HEK293 (cell line): Measurements from ENCODE around the gene HSH2D.
A peak's percentile ranks its signal among the peaks of the same experiment; 100 is the strongest.

ENCODE experiments used
- CTCF ChIA-PET: fragments of 350-600 bp; formaldehyde crosslinking; extraction: SDS; loops from one replicate; lab custom pipeline; 2021; ENCODE audit warnings: antibody characterized with exemption; lab: Yijun Ruan, JAX
- POLR2A ChIA-PET: fragments of 300-600 bp; formaldehyde crosslinking; extraction: SDS; loops from one replicate; lab custom pipeline; 2020; ENCODE audit warnings: antibody characterized with exemption, inconsistent platforms; lab: Yijun Ruan, JAX
- H3K27ac ChIP-seq: fragments of 200-500 bp; sonication (Bioruptor generic); 2 replicates; pipeline ENCODE4 v1.5.1; 2014; ENCODE audit warnings: low read depth, low read length, control low read depth, inconsistent platforms; ENCODE audit errors: extremely low read depth
- H3K36me3 ChIP-seq, 2 experiments: fragments of 200-500 bp in 1 of 2; sonication (Bioruptor generic) in 1 of 2; 1 replicate in 1 of 2; 2 replicates in 1 of 2; pipeline ENCODE4 v1.5.1; 2014 to 2017; ENCODE audit warnings: inconsistent platforms in 2 of 2, low read length in 2 of 2; ENCODE audit not compliant: control insufficient read depth in 2 of 2, insufficient read depth in 1 of 2
- H3K4me1 ChIP-seq: fragments of 200-500 bp; sonication (Bioruptor generic); 2 replicates; pipeline ENCODE4 v1.5.1; 2014; ENCODE audit warnings: mild to moderate bottlenecking, low read length, inconsistent platforms; ENCODE audit not compliant: control insufficient read depth, insufficient read depth
- H3K4me3 ChIP-seq: 2 replicates; pipeline ENCODE4 v1.5.1; 2011; ENCODE audit warnings: low read depth, mild to moderate bottlenecking, control low read depth, low read length, moderate library complexity
- H3K9me3 ChIP-seq: fragments of 200-500 bp; sonication (Bioruptor generic); 2 replicates; pipeline ENCODE4 v1.5.1; 2014; ENCODE audit warnings: low read depth, low read length, inconsistent platforms; ENCODE audit not compliant: control insufficient read depth, insufficient read depth
- ELK4 ChIP-seq: IDR thresholded peaks from 2 replicates; pipeline ENCODE4 v1.6.1; 2011; ENCODE audit warnings: mild to moderate bottlenecking, low read depth, low read length, borderline replicate concordance
- ZNF132 ChIP-seq: fragments of 450-650 bp; formaldehyde crosslinking; IDR thresholded peaks from 2 replicates; pipeline ENCODE4 v1.5.1; 2017; ENCODE audit warnings: missing biosample characterization, missing genetic modification characterization, borderline replicate concordance
- ZNF248 ChIP-seq: fragments of 450-650 bp; formaldehyde crosslinking; IDR thresholded peaks from 2 replicates; pipeline ENCODE4 v1.5.1; 2017; ENCODE audit warnings: missing biosample characterization, missing genetic modification characterization
- ZNF280C ChIP-seq: fragments of 450-650 bp; formaldehyde crosslinking; IDR thresholded peaks from 2 replicates; pipeline ENCODE4 v1.5.1; 2016; ENCODE audit warnings: missing biosample characterization, missing genetic modification characterization
- ZNF544 ChIP-seq: fragments of 450-650 bp; formaldehyde crosslinking; IDR thresholded peaks from 2 replicates; pipeline ENCODE4 v1.5.0; 2017; ENCODE audit warnings: missing biosample characterization, missing genetic modification characterization
- ZNF560 ChIP-seq: fragments of 450-650 bp; formaldehyde crosslinking; IDR thresholded peaks from 2 replicates; pipeline ENCODE4 v1.5.1; 2017; ENCODE audit warnings: missing biosample characterization, missing genetic modification characterization, borderline replicate concordance
- ZNF585B ChIP-seq: fragments of 450-650 bp; formaldehyde crosslinking; IDR thresholded peaks from 2 replicates; pipeline ENCODE4 v1.5.1; 2016; ENCODE audit warnings: missing biosample characterization, missing genetic modification characterization
- ZNF623 ChIP-seq: fragments of 450-650 bp; formaldehyde crosslinking; IDR thresholded peaks from 2 replicates; pipeline ENCODE4 v1.5.1; 2016; ENCODE audit warnings: missing biosample characterization, missing genetic modification characterization
- ZNF660 ChIP-seq: fragments of 450-650 bp; IDR thresholded peaks from 2 replicates; pipeline ENCODE4 v1.5.1; 2018; ENCODE audit warnings: missing biosample characterization, mild to moderate bottlenecking, missing genetic modification characterization
- ZNF768 ChIP-seq: fragments of 450-650 bp; formaldehyde crosslinking; IDR thresholded peaks from 2 replicates; pipeline ENCODE4 v1.5.1; 2018; ENCODE audit warnings: missing biosample characterization, mild to moderate bottlenecking, missing genetic modification characterization
- ZNF843 ChIP-seq: fragments of 450-650 bp; formaldehyde crosslinking; IDR thresholded peaks from 2 replicates; pipeline ENCODE4 v1.5.1; 2016; ENCODE audit warnings: missing biosample characterization, missing genetic modification characterization
- ZSCAN18 ChIP-seq: fragments of 450-650 bp; formaldehyde crosslinking; IDR thresholded peaks from 2 replicates; pipeline ENCODE4 v1.5.1; 2016; ENCODE audit warnings: missing biosample characterization, missing genetic modification characterization
- ZSCAN5A ChIP-seq: fragments of 450-650 bp; formaldehyde crosslinking; IDR thresholded peaks from 2 replicates; pipeline ENCODE4 v1.5.1; 2016; ENCODE audit warnings: missing biosample characterization, missing genetic modification characterization

The HSH2D gene

GRCh38 chr19:16111909-16112752 is 31.4 kb upstream of the HSH2D start (continued):
- TF ChIP-seq ZNF280C (tag by site-specific recombination) (no peak), ZNF248 (tag by site-specific recombination) (no peak), ZNF585B (no peak), ELK4 (no peak), ZNF560 (tag by site-specific recombination) (no peak), ZNF544 (no peak), ZNF843 (0 out of 2 replicates have a peak, but pooled peaks have one; percentile 27)
- TF ChIP-seq, all 188 proteins: peak for 29

GRCh38 chr19:16112778-16113177 is 30.7 kb upstream of the HSH2D start:
- Histone ChIP-seq H3K27ac (no peak overlapping the region; the same call in 1 of the 2 replicates), H3K4me3 (peak overlapping the region; percentile 98), H3K36me3 (peaks cover 3 to 26% of the 10 kb centered on the region in 2 experiments; a peak in 2 of 3 replicates), H3K4me1 (peaks cover 4% of the 10 kb centered on the region; the same call in 1 of the 2 replicates), H3K9me3 (no peaks in the 10 kb centered on the region)
- no peak for TF ChIP-seq ZNF660 (tag by site-specific recombination)
- TF ChIP-seq ZNF132 (tag by site-specific recombination): no peak
- no peak for TF ChIP-seq ZSCAN5A (tag by site-specific recombination)
- ChIA-PET POLR2A (interaction anchor here (0.6 kb wide), 1 partner anchor 85 kb away, joined by 3 read pairs; the partner anchor contains the start of gene AP1M1), CTCF (interaction anchor here (0.7 to 1.4 kb wide), 3 partner anchors 21 to 71 kb away, joined by 3 to 5 read pairs (median 4); no protein-coding TSS in a partner anchor)

GRCh38 chr19:16113727-16114126 is 29.8 kb upstream of the HSH2D start:
- peaks cover 7 to 35% of the 10 kb centered on the region in 2 experiments for H3K36me3 ChIP-seq
- TF ChIP-seq ZNF768 (tag by site-specific recombination) (0 out of 2 replicates have a peak, but pooled peaks have one; percentile 34), ZSCAN18 (tag by site-specific recombination) (no peak), ZNF623 (tag by site-specific recombination) (no peak)
- ChIA-PET CTCF (interaction anchor here (1.1 to 1.4 kb wide), 2 partner anchors 51 to 72 kb away, joined by 4 to 5 read pairs; no protein-coding TSS in a partner anchor), POLR2A (no interaction called here)
- H3K4me3 ChIP-seq: no peak overlapping the region
- H3K4me1 ChIP-seq: peaks cover 4% of the 10 kb centered on the region; the same call in 1 of the 2 replicates
- H3K9me3 ChIP-seq: no peaks in the 10 kb centered on the region
- no peak overlapping the region for H3K27ac ChIP-seq
